KMS-11 (cell line): ENCODE data around the gene TMPRSS12.

Experiments used
- H2AFZ ChIP-seq: fragments of 200-600 bp; sonication (generic); 2 replicates; pipeline ENCODE4 v1.6.1; 2016; ENCODE audit warnings: antibody characterized with exemption, mixed run types, low read depth
- H3K27ac ChIP-seq: fragments of 200-600 bp; sonication (generic); 2 replicates; pipeline ENCODE4 v1.6.1; 2016; ENCODE audit warnings: mild to moderate bottlenecking, mixed run types
- H3K27me3 ChIP-seq: fragments of 200-600 bp; sonication (generic); 2 replicates; pipeline ENCODE4 v1.6.1; 2017; ENCODE audit warnings: mild to moderate bottlenecking, low read depth, mixed run types, moderate library complexity; ENCODE audit not compliant: insufficient read depth
- H3K36me3 ChIP-seq: fragments of 200-600 bp; sonication (generic); 2 replicates; pipeline ENCODE4 v1.6.1; 2017; ENCODE audit warnings: mild to moderate bottlenecking, mixed run types; ENCODE audit not compliant: insufficient read depth
- H3K4me1 ChIP-seq: fragments of 200-600 bp; sonication (generic); 2 replicates; pipeline ENCODE4 v1.6.1; 2016; ENCODE audit warnings: mild to moderate bottlenecking, low read depth, mixed run types; ENCODE audit not compliant: poor library complexity, severe bottlenecking
- H3K4me2 ChIP-seq: fragments of 200-600 bp; sonication (generic); 2 replicates; pipeline ENCODE4 v1.7.0; 2016; ENCODE audit warnings: mild to moderate bottlenecking, mixed run types
- H3K4me3 ChIP-seq: fragments of 200-600 bp; sonication (generic); IDR thresholded peaks from 2 replicates; pipeline ENCODE4 v1.6.1; 2017; ENCODE audit warnings: low read depth, low read length, mixed read lengths; ENCODE audit not compliant: insufficient read depth
- H3K79me2 ChIP-seq: fragments of 200-600 bp; sonication (generic); 2 replicates; pipeline ENCODE4 v1.6.1; 2016; ENCODE audit warnings: low read depth, mixed run types; ENCODE audit not compliant: insufficient read depth
- H3K9ac ChIP-seq: fragments of 200-600 bp; sonication (generic); 2 replicates; pipeline ENCODE4 v1.6.1; 2016; ENCODE audit warnings: mild to moderate bottlenecking, mixed run types
- H4K20me1 ChIP-seq: fragments of 200-600 bp; sonication (generic); 2 replicates; pipeline ENCODE4 v1.6.1; 2016; ENCODE audit warnings: mild to moderate bottlenecking, mixed run types; ENCODE audit not compliant: insufficient read depth
- TF ChIP-seq, protein P1 (sequence below): fragments of 200-600 bp; sonication (generic); conservative IDR thresholded peaks from 2 replicates; pipeline ENCODE4 v1.6.1; 2017; ENCODE audit warnings: low read depth, mild to moderate bottlenecking, antibody characterized with exemption, low read length, moderate library complexity, mixed read lengths

Gene TMPRSS12

DNA sequence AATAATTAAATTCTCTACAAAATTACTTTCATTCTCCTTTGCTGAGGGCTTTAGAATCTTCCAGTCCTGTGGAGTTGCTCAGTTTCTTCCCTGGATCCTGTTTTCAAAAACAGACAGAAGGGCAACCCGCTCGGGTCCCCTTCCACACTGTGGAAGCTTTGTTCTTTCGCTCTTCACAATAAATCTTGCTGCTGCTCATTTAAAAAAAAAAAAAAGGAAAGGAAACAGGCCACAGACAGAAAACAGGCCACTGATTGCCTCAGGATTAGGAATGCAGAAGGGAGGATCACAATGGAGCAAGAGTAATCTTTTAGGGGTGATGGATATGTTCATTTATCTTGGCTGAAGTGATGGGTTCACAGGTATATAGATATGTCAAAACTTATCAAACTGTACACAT, 80.1 kb downstream of the TMPRSS12 start:
- Histone ChIP-seq H3K27me3 (no peaks in the 10 kb centered on the region), H3K4me1 (peaks cover 94% of the 10 kb centered on the region), H4K20me1 (no peaks in the 10 kb centered on the region), H3K36me3 (no peaks in the 10 kb centered on the region), H3K27ac (no peak overlapping the region), H3K79me2 (no peaks in the 10 kb centered on the region), H2AFZ (no peak overlapping the region), H3K4me2 (no peak overlapping the region; the same call in 1 of the 2 replicates), H3K9ac (no peak overlapping the region), H3K4me3 (no peak overlapping the region)
- TF ChIP-seq, protein P1, sequence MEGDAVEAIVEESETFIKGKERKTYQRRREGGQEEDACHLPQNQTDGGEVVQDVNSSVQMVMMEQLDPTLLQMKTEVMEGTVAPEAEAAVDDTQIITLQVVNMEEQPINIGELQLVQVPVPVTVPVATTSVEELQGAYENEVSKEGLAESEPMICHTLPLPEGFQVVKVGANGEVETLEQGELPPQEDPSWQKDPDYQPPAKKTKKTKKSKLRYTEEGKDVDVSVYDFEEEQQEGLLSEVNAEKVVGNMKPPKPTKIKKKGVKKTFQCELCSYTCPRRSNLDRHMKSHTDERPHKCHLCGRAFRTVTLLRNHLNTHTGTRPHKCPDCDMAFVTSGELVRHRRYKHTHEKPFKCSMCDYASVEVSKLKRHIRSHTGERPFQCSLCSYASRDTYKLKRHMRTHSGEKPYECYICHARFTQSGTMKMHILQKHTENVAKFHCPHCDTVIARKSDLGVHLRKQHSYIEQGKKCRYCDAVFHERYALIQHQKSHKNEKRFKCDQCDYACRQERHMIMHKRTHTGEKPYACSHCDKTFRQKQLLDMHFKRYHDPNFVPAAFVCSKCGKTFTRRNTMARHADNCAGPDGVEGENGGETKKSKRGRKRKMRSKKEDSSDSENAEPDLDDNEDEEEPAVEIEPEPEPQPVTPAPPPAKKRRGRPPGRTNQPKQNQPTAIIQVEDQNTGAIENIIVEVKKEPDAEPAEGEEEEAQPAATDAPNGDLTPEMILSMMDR, result no peak

- H2AFZ ChIP-seq, result peak overlapping the region; percentile 62
- no peaks in the 10 kb centered on the region for H4K20me1 ChIP-seq
- H3K4me2 ChIP-seq, result peak overlapping the region; percentile 83
- no peaks in the 10 kb centered on the region for H3K27me3 ChIP-seq
- TF ChIP-seq, protein P1, result no peak
- no peaks in the 10 kb centered on the region for H3K36me3 ChIP-seq
- peak overlapping the region; percentile 64 for H3K27ac ChIP-seq
- H3K79me2 ChIP-seq, result no peaks in the 10 kb centered on the region
- H3K9ac ChIP-seq, result peak overlapping the region; percentile 33; the same call in 1 of the 2 replicates
- peaks cover 91% of the 10 kb centered on the region for H3K4me1 ChIP-seq
- no peak overlapping the region for H3K4me3 ChIP-seq
Observed at GRCh38 chr12:50923361-50924130, 80.8 kb downstream of the TMPRSS12 start.

- no peaks in the 10 kb centered on the region for H4K20me1 ChIP-seq
- TF ChIP-seq, protein P1, result no peak
- peaks cover 86% of the 10 kb centered on the region for H3K4me1 ChIP-seq
- no peaks in the 10 kb centered on the region for H3K79me2 ChIP-seq
- no peak overlapping the region for H3K4me3 ChIP-seq
- H3K27me3 ChIP-seq, result no peaks in the 10 kb centered on the region
- peak overlapping the region; percentile 83 for H3K4me2 ChIP-seq
- peak overlapping the region; percentile 62 for H2AFZ ChIP-seq
- H3K27ac ChIP-seq, result peak overlapping the region; percentile 64
- no peaks in the 10 kb centered on the region for H3K36me3 ChIP-seq
- peak overlapping the region; percentile 33; the same call in 1 of the 2 replicates for H3K9ac ChIP-seq
Observed at GRCh38 chr12:50924131-50924438, 81.4 kb downstream of the TMPRSS12 start.

- H3K9ac ChIP-seq, result peak overlapping the region; percentile 33; the same call in 1 of the 2 replicates
- no peaks in the 10 kb centered on the region for H3K36me3 ChIP-seq
- peak overlapping the region; percentile 64 for H3K27ac ChIP-seq
- no peaks in the 10 kb centered on the region for H3K27me3 ChIP-seq
- no peaks in the 10 kb centered on the region for H4K20me1 ChIP-seq
- no peaks in the 10 kb centered on the region for H3K79me2 ChIP-seq
- no peak overlapping the region for H3K4me3 ChIP-seq
- H2AFZ ChIP-seq, result peak overlapping the region; percentile 62
- H3K4me2 ChIP-seq, result peak overlapping the region; percentile 83
- peaks cover 80% of the 10 kb centered on the region for H3K4me1 ChIP-seq
- TF ChIP-seq, protein P1, result no peak
Observed at GRCh38 chr12:50924439-50925341, 82.0 kb downstream of the TMPRSS12 start.
